Mucosa of descending colon (tissue), 3 donors: ENCODE measurements around the gene KCTD10. TPM values are rescaled to one million over a fixed set of nuclear protein-coding genes. Genes with fewer than 3 reads are reported as not detected.

Experiments used
- ATAC-seq: fragments of 200-7000 bp; cut with Tn5 transposase; one replicate; pipeline ENCODE4 v1.9.1; 2020; ENCODE audit warnings: mild to moderate bottlenecking, moderate library complexity
- DNase-seq, 3 donors: peaks; one replicate each; pipeline ENCODE4 v3.0.0-alpha.2; 2020
- H3K36me3 ChIP-seq: fragments of 200-600 bp; one replicate; pipeline ENCODE4 v1.8.0; 2021; ENCODE audit warnings: low read depth, mild to moderate bottlenecking
- H3K4me1 ChIP-seq: fragments of 200-600 bp; one replicate; pipeline ENCODE4 v1.8.0; 2021; ENCODE audit warnings: low read depth, mild to moderate bottlenecking
- H3K4me3 ChIP-seq: fragments of 200-600 bp; one replicate; pipeline ENCODE4 v1.8.0; 2021; ENCODE audit warnings: mild to moderate bottlenecking
- H3K9me3 ChIP-seq: fragments of 200-600 bp; one replicate; pipeline ENCODE4 v1.8.0; 2021; ENCODE audit warnings: mild to moderate bottlenecking
- intact Hi-C, 2 donors: fragments of 100-400 bp; cut with DNase I in 1 of 2; cut with micrococcal nuclease in 1 of 2; formaldehyde crosslinking; loops; one replicate each; pipeline versions ENCODE4 v1.11.0 to v1.11.1; 2022; cut with DNase I, micrococcal nuclease
- total RNA-seq, 3 donors: library from RNA; stranded (reverse); fragmentation: NEBNext Ultra II Directional in 2 of 3; extraction: Animal tissue kit (Norgen Biotek cat#: 25700) in 2 of 3; gene quantifications; one replicate each; pipeline versions ENCODE4 v1.2.1 to v1.2.4, GENCODE V29; 2021 to 2023
- TF ChIP-seq, protein P1 (sequence below): fragments of 200-600 bp; IDR thresholded peaks from one replicate; pipeline ENCODE4 v1.8.0; 2022; ENCODE audit warnings: antibody characterized with exemption, mild to moderate bottlenecking
- donor health status: DM: no; HTN: no; CAD: no; lungs with moderate emphysema.
- donor health status: DM: no; HTN: no; CAD: no.
- donor health status: DM: no; HTN: yes; CAD: no.

KCTD10 gene
- total RNA-seq, 3 donors from 2014 or later: 81.1 to 86.3 (median 86.0) TPM

- H3K4me3 ChIP-seq: no peak overlapping the region
- peaks cover 4% of the 10 kb centered on the region for H3K36me3 ChIP-seq
- TF ChIP-seq, protein P1, sequence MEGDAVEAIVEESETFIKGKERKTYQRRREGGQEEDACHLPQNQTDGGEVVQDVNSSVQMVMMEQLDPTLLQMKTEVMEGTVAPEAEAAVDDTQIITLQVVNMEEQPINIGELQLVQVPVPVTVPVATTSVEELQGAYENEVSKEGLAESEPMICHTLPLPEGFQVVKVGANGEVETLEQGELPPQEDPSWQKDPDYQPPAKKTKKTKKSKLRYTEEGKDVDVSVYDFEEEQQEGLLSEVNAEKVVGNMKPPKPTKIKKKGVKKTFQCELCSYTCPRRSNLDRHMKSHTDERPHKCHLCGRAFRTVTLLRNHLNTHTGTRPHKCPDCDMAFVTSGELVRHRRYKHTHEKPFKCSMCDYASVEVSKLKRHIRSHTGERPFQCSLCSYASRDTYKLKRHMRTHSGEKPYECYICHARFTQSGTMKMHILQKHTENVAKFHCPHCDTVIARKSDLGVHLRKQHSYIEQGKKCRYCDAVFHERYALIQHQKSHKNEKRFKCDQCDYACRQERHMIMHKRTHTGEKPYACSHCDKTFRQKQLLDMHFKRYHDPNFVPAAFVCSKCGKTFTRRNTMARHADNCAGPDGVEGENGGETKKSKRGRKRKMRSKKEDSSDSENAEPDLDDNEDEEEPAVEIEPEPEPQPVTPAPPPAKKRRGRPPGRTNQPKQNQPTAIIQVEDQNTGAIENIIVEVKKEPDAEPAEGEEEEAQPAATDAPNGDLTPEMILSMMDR: no peak
- intact Hi-C loops: no loop called here
- H3K4me1 ChIP-seq: no peaks in the 10 kb centered on the region
- no peak for ATAC-seq
- DNase-seq: no peak
- no peaks in the 10 kb centered on the region for H3K9me3 ChIP-seq
These were observed 13.0 kb upstream of the KCTD10 start for GRCh38 chr12:109489955-109490565.

DNA sequence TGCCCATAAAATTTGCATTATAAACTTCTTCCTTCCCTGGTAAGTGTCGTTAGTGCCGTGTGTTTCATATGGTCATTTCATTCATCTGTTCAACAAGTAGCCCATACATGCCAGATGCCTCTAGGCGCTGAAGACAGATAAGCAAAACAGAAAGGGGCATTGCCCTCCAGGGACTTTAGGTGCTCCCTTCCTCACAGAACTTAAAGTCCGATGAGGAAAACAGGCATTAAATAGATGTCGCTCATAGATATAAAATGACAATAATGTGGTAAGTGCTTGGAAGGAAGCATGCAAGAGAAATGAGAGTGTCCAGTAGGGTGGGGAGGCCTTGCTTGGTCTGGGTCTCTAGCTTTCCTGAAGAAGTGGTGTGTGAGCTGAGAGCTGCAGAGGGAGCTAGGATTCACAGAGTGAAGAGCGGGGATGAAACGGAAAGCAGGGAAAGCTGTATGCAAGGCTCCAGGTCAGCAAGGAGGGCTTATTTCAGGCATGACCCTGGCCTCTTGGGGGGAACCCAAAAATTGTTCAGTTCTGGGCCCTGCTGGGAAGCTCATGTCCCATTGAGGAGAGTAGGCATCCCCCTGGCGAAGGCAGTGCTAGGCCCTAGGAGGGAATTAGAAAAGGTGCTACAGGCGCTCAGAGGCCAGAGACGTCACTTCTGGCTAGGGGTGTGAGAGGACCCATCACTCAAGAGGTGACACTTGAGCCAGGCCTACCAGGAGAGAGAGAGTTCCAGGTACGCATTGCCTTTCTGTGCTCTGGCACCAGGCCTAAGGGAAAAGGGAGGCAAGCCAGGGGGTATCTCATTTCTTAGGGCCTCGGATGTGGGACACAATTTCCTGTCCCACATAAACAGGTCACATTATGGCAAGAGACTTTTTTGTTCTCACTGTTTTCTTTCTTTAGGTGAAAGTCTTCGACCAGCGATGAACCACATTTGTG lies 12.2 kb upstream of the KCTD10 start:
- intact Hi-C loops: no loop called here

DNA sequence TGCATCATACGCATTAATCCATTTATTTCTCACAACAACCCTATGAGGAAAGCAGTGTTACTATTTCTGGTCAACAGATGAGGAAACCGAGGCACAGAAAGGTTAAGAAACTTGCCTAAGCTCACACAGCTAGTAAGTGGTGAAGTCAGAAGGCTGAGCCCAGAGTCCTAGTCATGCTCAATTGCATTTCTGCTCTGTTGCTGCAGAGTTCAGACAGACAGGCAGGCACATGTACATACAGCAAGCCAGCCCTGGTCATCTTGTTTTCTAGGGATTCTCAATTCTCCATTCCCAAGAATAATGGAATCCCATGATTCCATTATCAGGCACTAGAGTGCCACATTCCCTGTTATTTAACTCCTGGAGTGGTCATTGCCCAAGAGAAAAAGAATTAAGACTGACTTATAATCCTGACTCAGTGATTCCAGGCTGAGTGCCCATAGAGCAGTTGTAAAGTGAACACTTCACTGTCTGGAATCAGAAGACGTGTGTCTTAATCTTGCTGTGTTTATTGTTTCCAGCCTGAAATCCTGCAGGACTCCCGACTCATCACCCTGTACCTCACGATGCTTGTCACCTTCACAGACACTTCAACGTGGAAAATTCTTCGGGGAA lies 11.1 kb upstream of the KCTD10 start:
- Histone ChIP-seq H3K4me1 (no peaks in the 10 kb centered on the region), H3K36me3 (peaks cover 4% of the 10 kb centered on the region), H3K9me3 (no peaks in the 10 kb centered on the region), H3K4me3 (no peak overlapping the region)
- DNase-seq: no peak
- intact Hi-C loops: no loop called here
- ATAC-seq: no peak
- TF ChIP-seq, protein P1: no peak

More for the DNA sequence above, 12.2 kb upstream of the KCTD10 start:
- TF ChIP-seq, protein P1: no peak
- peaks cover 4% of the 10 kb centered on the region for H3K36me3 ChIP-seq
- no peaks in the 10 kb centered on the region for H3K4me1 ChIP-seq
- ATAC-seq (no peak), DNase-seq (no peak)
- H3K9me3 ChIP-seq: no peaks in the 10 kb centered on the region
- no peak overlapping the region for H3K4me3 ChIP-seq

DNA sequence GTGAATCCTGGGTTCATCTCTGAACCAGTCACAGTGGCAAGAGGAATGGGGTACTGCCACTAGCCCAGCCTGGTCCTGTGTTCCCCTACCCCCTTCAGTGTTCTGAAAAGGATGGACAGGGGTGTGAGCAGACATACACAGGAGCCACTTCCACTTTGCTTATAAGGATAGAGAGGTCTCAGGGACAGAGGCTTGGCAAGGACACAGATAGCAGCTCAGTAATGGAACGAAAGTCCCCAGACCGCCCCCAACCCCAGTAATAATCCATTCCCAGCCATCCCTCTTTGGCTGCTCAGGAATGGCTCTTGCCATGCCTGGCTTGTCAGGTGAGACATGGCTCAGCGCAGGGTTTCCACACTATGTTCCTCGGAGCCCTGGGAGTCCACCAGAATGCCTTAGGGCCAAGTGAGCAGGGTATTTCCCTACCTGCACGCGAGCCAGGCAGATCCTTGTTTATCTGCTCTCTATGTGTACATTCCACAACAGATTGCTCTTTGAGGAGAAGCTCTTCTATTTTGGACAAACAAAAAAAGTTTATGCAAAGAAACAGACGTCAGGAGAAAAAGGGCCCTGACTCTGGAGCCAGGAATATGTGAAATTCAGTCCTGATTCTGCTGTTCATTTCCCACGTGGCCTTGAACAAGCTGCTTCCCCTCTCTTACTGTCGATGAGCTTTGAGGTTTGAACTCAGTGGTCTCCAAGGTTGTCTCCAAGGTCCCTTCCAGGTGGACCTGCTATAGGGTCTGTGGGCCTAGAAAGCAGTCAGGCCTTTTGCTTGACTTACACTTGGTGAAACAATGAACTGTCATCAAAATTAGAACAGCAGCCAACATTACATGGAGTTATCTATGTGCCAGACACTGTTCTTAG lies 10.3 kb upstream of the KCTD10 start:
- Histone ChIP-seq H3K4me1 (no peaks in the 10 kb centered on the region), H3K9me3 (no peaks in the 10 kb centered on the region), H3K36me3 (peaks cover 4% of the 10 kb centered on the region), H3K4me3 (no peak overlapping the region)
- DNase-seq (no peak), ATAC-seq (no peak)
- intact Hi-C loops: no loop called here
- TF ChIP-seq, protein P1: no peak

DNA sequence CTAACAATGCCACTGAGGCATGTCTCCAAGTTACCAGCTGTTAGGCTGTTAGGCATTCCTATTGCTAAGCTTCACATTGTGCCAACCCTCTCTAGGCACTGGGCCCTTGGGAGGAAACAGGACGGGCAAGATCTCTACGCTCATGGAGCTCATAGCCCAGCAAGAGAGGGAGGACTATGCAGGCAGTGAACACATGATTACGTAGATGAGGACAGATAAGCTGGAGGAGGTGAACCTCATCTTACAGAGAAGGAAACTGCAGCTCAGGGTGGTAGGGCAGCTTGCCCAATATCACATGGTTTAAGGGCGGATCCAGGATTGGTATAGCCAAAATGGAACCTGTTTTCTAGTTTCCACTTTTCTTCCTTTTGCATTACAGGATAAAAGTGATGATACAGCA lies 8.1 kb upstream of the KCTD10 start:
- ATAC-seq: no peak
- DNase-seq: no peak
- no peaks in the 10 kb centered on the region for H3K9me3 ChIP-seq
- intact Hi-C loops: no loop called here
- TF ChIP-seq, protein P1: no peak
- no peak overlapping the region for H3K4me3 ChIP-seq
- H3K4me1 ChIP-seq: no peaks in the 10 kb centered on the region
- H3K36me3 ChIP-seq: peaks cover 4% of the 10 kb centered on the region
